GM19372 (cell line): ENCODE measurements around the gene LAS1L.
"Not testable (repeated sequence)": the region's sequence is repeated elsewhere in the genome, so short reads cannot be mapped to it uniquely, and the experiment has no call there.

Source experiments
- ATAC-seq: cut with Tn5 transposase; IDR thresholded peaks from one replicate; pipeline ENCODE4 v1.9.1; 2021; ENCODE audit warnings: mild to moderate bottlenecking, low read depth, moderate library complexity; ENCODE audit not compliant: unreplicated experiment

Gene LAS1L

DNA sequence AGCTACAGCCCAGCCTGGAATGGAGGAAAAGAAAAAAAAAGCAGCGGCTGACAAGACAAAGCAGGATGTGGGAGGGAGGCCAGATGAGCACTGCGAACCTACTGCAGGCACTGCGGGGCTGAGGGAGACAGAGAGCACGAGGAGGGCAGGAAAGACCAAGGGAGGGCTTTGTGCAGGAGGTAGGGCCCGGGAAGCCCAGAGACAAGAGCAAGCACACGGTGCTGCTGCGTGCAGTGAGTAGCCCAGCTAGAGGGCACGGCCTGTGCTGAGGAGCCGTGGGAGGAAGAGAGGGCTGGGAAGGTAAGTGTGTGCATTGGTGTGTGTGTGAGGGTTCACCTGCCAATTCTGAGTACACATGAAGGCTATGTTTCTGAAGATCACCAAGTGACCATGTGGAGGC lies 15.6 kb downstream of the LAS1L start:
- not testable (repeated sequence) for ATAC-seq

- ATAC-seq, result no peak
Observed at GRCh38 chrX:65517923-65518322, 16.7 kb downstream of the LAS1L start.

DNA sequence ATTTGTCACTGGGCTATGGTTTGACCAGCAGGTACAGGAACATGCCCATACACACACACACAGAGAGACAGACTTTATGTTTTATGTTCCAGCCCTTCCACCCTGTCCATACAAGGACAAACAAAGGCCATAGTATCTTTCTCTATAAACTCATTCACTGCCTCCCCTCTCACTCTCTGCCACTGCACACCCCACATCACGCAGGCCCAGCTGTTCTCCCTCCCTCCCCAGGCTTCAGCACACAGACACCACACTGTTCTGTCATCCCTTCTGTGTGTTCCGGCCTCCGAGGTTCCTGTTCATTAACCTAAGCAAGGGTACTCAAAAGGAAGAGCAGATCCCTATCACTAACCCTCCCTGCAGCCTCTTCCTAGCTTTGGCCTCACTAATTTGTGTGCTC lies 17.8 kb downstream of the LAS1L start:
- no peak for ATAC-seq

- ATAC-seq, result no peak
Observed at GRCh38 chrX:65513610-65514009, 21.0 kb downstream of the LAS1L start.

DNA sequence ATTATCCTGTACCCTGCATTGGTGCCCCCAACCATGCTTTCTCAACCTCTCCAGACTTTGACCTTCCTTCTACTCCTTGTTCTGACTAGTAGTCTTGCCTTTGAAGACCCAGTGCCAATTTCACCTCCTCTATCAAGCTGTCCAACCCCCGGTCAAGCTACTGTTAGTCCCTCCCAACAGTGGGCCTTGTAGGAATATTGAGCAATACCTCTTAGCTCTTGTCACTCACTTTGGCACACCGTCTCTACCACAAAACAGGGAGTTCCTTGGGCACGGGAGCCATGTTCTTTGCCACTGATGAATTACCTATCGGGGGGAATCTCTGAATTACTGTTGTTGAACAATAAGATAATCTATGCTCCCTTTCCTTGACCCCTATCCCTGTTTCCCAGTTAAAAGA lies 25.2 kb downstream of the LAS1L start:
- no peak for ATAC-seq

DNA sequence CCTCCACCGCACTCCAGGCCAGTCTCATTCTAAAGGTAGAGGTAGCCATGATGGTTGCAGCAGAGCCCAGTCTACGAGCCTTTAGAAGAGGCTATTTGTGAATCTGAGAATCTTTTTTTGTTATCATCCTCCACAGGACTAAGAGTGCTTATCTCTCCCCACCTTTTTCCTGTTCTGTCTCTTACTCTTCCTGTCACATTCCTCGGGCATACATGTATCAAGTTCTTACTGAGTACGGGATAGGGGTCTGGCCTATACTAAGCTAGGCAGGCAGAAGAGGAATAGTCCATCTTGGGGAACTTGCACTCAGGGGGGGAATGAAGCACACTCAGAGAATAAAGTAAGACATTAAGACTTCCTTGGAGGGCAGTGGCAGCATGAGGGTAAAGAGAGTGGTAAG lies 25.7 kb downstream of the LAS1L start:
- no peak for ATAC-seq

- no peak for ATAC-seq
Observed at GRCh38 chrX:65502618-65503017, 32.0 kb downstream of the LAS1L start.

GRCh38 chrX:65493431-65493830 lies 41.2 kb downstream of the LAS1L start:
- no peak for ATAC-seq

GRCh38 chrX:65491620-65492019 lies 43.0 kb downstream of the LAS1L start:
- no peak for ATAC-seq

- ATAC-seq, result no peak
Observed at GRCh38 chrX:65488495-65488894, 46.1 kb downstream of the LAS1L start.

- ATAC-seq, result no peak
Observed at GRCh38 chrX:65480960-65481359, 53.6 kb downstream of the LAS1L start.

DNA sequence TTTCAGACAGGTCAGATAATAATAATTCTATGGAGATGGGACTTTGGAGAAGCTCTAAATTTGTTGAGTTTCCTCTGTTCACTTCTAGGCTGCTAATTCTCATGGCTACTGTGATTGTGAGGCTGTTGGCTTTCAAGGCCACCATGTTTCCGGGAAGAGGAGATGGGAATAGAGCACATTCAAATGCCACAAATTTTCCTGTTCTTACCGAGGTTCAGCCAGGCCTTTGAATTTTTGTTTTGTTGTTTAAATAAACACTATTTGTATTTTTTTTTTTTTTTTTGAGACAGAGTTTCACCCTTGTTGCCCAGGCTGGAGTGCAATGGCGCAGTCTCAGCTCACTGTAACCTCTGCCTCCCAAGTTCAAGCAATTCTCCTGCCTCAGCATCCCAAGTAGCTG lies 55.5 kb downstream of the LAS1L start:
- not testable (repeated sequence) for ATAC-seq

DNA sequence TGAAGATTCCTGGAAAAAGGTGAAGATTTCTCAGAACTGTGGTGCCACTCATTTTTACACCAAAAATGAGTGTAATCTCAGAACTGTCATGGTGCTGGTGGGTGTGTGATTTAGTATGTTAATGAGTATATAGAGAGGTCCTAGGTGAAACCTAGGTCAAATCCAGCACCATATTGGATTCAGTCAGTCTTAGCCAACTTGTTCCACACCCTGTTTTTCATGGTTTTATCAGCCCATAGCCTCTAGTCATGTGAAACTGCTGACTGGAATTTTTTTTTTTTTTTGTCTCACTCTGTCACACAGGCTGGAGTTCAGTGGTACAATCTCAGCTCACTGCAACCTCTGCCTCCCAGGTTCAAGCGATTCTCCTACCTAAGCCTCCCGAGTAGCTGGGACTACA lies 58.0 kb downstream of the LAS1L start:
- ATAC-seq, result no peak

- ATAC-seq, result no peak
Observed at GRCh38 chrX:65463550-65463949, 71.0 kb downstream of the LAS1L start.
